Mucosa of stomach (tissue), 1 donor: ENCODE results near the gene LINC01488.
A peak's percentile ranks its signal among the peaks of the same experiment; 100 is the strongest.

Experiments used
- H3K27me3 ChIP-seq: one replicate; pipeline ENCODE4 v1.7.0; 2013; ENCODE audit warnings: mild to moderate bottlenecking, low read length; ENCODE audit not compliant: control insufficient read depth, insufficient read depth
- H3K36me3 ChIP-seq: one replicate; pipeline ENCODE4 v1.7.0; 2013; ENCODE audit warnings: low read length; ENCODE audit not compliant: control insufficient read depth, insufficient read depth
- H3K4me1 ChIP-seq: one replicate; pipeline ENCODE4 v1.7.0; 2013; ENCODE audit warnings: mild to moderate bottlenecking, low read length; ENCODE audit not compliant: control insufficient read depth, insufficient read depth
- H3K4me3 ChIP-seq: one replicate; pipeline ENCODE4 v1.7.0; 2013; ENCODE audit warnings: low read length
- H3K9ac ChIP-seq: one replicate; pipeline ENCODE4 v1.7.0; 2013; ENCODE audit warnings: mild to moderate bottlenecking, low read length, moderate library complexity
- H3K9me3 ChIP-seq: one replicate; pipeline ENCODE4 v1.7.0; 2013; ENCODE audit warnings: mild to moderate bottlenecking, low read length, moderate library complexity; ENCODE audit not compliant: control insufficient read depth
- donor health status: Pancreatic carcinoma.

Gene LINC01488

GRCh38 chr11:69439651-69440464, 41.6 kb upstream of the LINC01488 start:
- Histone ChIP-seq H3K4me3 (no peak overlapping the region), H3K4me1 (peaks cover 30% of the 10 kb centered on the region), H3K9ac (no peak overlapping the region), H3K27me3 (no peaks in the 10 kb centered on the region), H3K9me3 (no peaks in the 10 kb centered on the region), H3K36me3 (no peaks in the 10 kb centered on the region)

- Histone ChIP-seq H3K4me3 (no peak overlapping the region), H3K36me3 (no peaks in the 10 kb centered on the region), H3K9me3 (no peaks in the 10 kb centered on the region), H3K4me1 (peaks cover 34% of the 10 kb centered on the region), H3K9ac (no peak overlapping the region), H3K27me3 (no peaks in the 10 kb centered on the region)
Observed at GRCh38 chr11:69440876-69441275, 40.6 kb upstream of the LINC01488 start.

GRCh38 chr11:69442012-69442806, 39.3 kb upstream of the LINC01488 start:
- H3K4me3 ChIP-seq: no peak overlapping the region
- peaks cover 37% of the 10 kb centered on the region for H3K4me1 ChIP-seq
- no peaks in the 10 kb centered on the region for H3K36me3 ChIP-seq
- no peaks in the 10 kb centered on the region for H3K27me3 ChIP-seq
- peak overlapping the region; percentile 6 for H3K9ac ChIP-seq
- no peaks in the 10 kb centered on the region for H3K9me3 ChIP-seq

- H3K36me3 ChIP-seq: no peaks in the 10 kb centered on the region
- no peak overlapping the region for H3K4me3 ChIP-seq
- H3K9ac ChIP-seq: peak overlapping the region; percentile 6
- no peaks in the 10 kb centered on the region for H3K9me3 ChIP-seq
- H3K4me1 ChIP-seq: peaks cover 42% of the 10 kb centered on the region
- no peaks in the 10 kb centered on the region for H3K27me3 ChIP-seq
Observed at GRCh38 chr11:69442807-69443137, 38.7 kb upstream of the LINC01488 start.

- peak overlapping the region; percentile 63 for H3K9ac ChIP-seq
- H3K4me3 ChIP-seq: no peak overlapping the region
- peaks cover 48% of the 10 kb centered on the region for H3K4me1 ChIP-seq
- no peaks in the 10 kb centered on the region for H3K9me3 ChIP-seq
- H3K27me3 ChIP-seq: no peaks in the 10 kb centered on the region
- H3K36me3 ChIP-seq: no peaks in the 10 kb centered on the region
Observed at GRCh38 chr11:69443138-69443967, 38.1 kb upstream of the LINC01488 start.

GRCh38 chr11:69443968-69444364, 37.5 kb upstream of the LINC01488 start:
- Histone ChIP-seq H3K4me1 (peaks cover 54% of the 10 kb centered on the region), H3K9ac (peak overlapping the region; percentile 63), H3K9me3 (no peaks in the 10 kb centered on the region), H3K4me3 (no peak overlapping the region), H3K27me3 (no peaks in the 10 kb centered on the region), H3K36me3 (no peaks in the 10 kb centered on the region)

GRCh38 chr11:69444381-69445130, 36.9 kb upstream of the LINC01488 start:
- Histone ChIP-seq H3K9me3 (no peaks in the 10 kb centered on the region), H3K27me3 (no peaks in the 10 kb centered on the region), H3K9ac (no peak overlapping the region), H3K36me3 (no peaks in the 10 kb centered on the region), H3K4me3 (no peak overlapping the region), H3K4me1 (peaks cover 60% of the 10 kb centered on the region)

GRCh38 chr11:69445131-69445470, 36.4 kb upstream of the LINC01488 start:
- H3K4me3 ChIP-seq: no peak overlapping the region
- H3K9me3 ChIP-seq: no peaks in the 10 kb centered on the region
- H3K27me3 ChIP-seq: no peaks in the 10 kb centered on the region
- peaks cover 66% of the 10 kb centered on the region for H3K4me1 ChIP-seq
- H3K36me3 ChIP-seq: no peaks in the 10 kb centered on the region
- H3K9ac ChIP-seq: no peak overlapping the region

GRCh38 chr11:69446108-69446507, 35.4 kb upstream of the LINC01488 start:
- H3K9me3 ChIP-seq: no peaks in the 10 kb centered on the region
- no peaks in the 10 kb centered on the region for H3K27me3 ChIP-seq
- H3K4me1 ChIP-seq: peaks cover 75% of the 10 kb centered on the region
- H3K9ac ChIP-seq: no peak overlapping the region
- H3K4me3 ChIP-seq: no peak overlapping the region
- no peaks in the 10 kb centered on the region for H3K36me3 ChIP-seq

- peaks cover 66% of the 10 kb centered on the region for H3K4me1 ChIP-seq
- H3K36me3 ChIP-seq: no peaks in the 10 kb centered on the region
- H3K4me3 ChIP-seq: no peak overlapping the region
- no peaks in the 10 kb centered on the region for H3K9me3 ChIP-seq
- no peaks in the 10 kb centered on the region for H3K27me3 ChIP-seq
- no peak overlapping the region for H3K9ac ChIP-seq
Observed at GRCh38 chr11:69447786-69448185, 33.7 kb upstream of the LINC01488 start.

- no peaks in the 10 kb centered on the region for H3K9me3 ChIP-seq
- no peaks in the 10 kb centered on the region for H3K27me3 ChIP-seq
- no peaks in the 10 kb centered on the region for H3K36me3 ChIP-seq
- H3K4me3 ChIP-seq: no peak overlapping the region
- H3K4me1 ChIP-seq: peaks cover 57% of the 10 kb centered on the region
- no peak overlapping the region for H3K9ac ChIP-seq
Observed at GRCh38 chr11:69448471-69449284, 32.8 kb upstream of the LINC01488 start.
